Measurements from ENCODE around the gene RAB40B.

DNA sequence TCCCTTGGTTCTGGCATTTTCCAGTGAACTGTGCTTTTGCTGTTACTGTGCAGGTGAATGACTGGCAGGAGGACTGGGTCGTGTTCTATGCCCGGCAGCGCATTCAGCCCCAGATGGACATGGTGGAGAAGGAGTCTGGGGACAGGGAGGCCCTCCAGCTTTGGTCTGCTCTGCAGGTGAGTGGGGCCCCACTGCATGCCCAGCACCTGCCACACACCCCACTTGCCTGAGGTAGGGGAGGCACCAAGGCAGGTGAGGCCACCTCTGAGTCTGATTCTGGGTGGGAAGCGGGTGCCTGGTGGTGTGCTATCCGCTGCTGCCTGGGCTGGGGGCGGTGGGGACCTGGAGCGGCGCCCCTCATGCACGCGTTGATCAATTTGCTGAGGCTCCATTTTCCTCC lies 27.9 kb upstream of the RAB40B start:
- TF ChIP-seq, protein P1, sequence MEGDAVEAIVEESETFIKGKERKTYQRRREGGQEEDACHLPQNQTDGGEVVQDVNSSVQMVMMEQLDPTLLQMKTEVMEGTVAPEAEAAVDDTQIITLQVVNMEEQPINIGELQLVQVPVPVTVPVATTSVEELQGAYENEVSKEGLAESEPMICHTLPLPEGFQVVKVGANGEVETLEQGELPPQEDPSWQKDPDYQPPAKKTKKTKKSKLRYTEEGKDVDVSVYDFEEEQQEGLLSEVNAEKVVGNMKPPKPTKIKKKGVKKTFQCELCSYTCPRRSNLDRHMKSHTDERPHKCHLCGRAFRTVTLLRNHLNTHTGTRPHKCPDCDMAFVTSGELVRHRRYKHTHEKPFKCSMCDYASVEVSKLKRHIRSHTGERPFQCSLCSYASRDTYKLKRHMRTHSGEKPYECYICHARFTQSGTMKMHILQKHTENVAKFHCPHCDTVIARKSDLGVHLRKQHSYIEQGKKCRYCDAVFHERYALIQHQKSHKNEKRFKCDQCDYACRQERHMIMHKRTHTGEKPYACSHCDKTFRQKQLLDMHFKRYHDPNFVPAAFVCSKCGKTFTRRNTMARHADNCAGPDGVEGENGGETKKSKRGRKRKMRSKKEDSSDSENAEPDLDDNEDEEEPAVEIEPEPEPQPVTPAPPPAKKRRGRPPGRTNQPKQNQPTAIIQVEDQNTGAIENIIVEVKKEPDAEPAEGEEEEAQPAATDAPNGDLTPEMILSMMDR (IDR thresholded peaks at IDR 0.05 in 4 of 5, conservative IDR thresholded peaks at IDR 0.05 in 1 of 5), result no peak
- TF ChIP-seq POLR2A (IDR thresholded peaks at IDR 0.05), result no peak

Data from gastrocnemius medialis (tissue), 4 donors.